ENCODE measurements around the gene MACIR. TPM values are rescaled to one million over a fixed set of nuclear protein-coding genes. Genes with fewer than 3 reads are reported as not detected.

MACIR gene
- polyA plus RNA-seq, 2 of the 4 experiments (the other 2 are of a cell fraction) = 20.1 to 38.8 TPM

- ChIA-PET CTCF (interaction anchor here (0.8 to 1.4 kb wide), 3 partner anchors 16 to 204 kb away, joined by 3 to 5 read pairs (median 4); no protein-coding TSS in a partner anchor), POLR2A (interaction anchor here (1.5 kb wide), 1 partner anchor 14 kb away, joined by 5 read pairs; the partner anchor contains the start of gene MACIR)
- FAIRE-seq = peak; percentile 13
- no peak for TF ChIP-seq POLR2AphosphoS2 (conservative IDR thresholded peaks at IDR 0.05; ENCODE audit: low read length)
- TF ChIP-seq CBX2 (IDR thresholded peaks at IDR 0.05; ENCODE audit: borderline replicate concordance, low read depth) = no peak
- TF ChIP-seq EHMT2 (IDR thresholded peaks at IDR 0.05; ENCODE audit: low read depth) = no peak
- TF ChIP-seq, protein P1, sequence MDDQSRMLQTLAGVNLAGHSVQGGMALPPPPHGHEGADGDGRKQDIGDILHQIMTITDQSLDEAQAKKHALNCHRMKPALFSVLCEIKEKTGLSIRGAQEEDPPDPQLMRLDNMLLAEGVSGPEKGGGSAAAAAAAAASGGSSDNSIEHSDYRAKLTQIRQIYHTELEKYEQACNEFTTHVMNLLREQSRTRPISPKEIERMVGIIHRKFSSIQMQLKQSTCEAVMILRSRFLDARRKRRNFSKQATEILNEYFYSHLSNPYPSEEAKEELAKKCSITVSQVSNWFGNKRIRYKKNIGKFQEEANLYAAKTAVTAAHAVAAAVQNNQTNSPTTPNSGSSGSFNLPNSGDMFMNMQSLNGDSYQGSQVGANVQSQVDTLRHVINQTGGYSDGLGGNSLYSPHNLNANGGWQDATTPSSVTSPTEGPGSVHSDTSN (IDR thresholded peaks at IDR 0.05) = no peak
- no peak for TF ChIP-seq BHLHE40 (IDR thresholded peaks at IDR 0.05; ENCODE audit: low read depth, low read length)
- TF ChIP-seq ZC3H11A (IDR thresholded peaks at IDR 0.05) = no peak
- TF ChIP-seq, protein P2, sequence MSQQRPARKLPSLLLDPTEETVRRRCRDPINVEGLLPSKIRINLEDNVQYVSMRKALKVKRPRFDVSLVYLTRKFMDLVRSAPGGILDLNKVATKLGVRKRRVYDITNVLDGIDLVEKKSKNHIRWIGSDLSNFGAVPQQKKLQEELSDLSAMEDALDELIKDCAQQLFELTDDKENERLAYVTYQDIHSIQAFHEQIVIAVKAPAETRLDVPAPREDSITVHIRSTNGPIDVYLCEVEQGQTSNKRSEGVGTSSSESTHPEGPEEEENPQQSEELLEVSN (IDR thresholded peaks at IDR 0.05; ENCODE audit: borderline replicate concordance, low read depth) = no peak
- no peak for TF ChIP-seq CHD2 (IDR thresholded peaks at IDR 0.05; ENCODE audit: low read length, partially characterized antibody)
- no peak for TF ChIP-seq ZSCAN20 (CRISPR knock-in tag; IDR thresholded peaks at IDR 0.05)
- no peak for TF ChIP-seq CEBPB (IDR thresholded peaks at IDR 0.05)
- TF ChIP-seq POLR2A (IDR thresholded peaks at IDR 0.05; ENCODE audit: low read length) = no peak
- TF ChIP-seq TP53 (CRISPR knock-in tag; IDR thresholded peaks at IDR 0.05) = no peak
- TF ChIP-seq, protein P3, sequence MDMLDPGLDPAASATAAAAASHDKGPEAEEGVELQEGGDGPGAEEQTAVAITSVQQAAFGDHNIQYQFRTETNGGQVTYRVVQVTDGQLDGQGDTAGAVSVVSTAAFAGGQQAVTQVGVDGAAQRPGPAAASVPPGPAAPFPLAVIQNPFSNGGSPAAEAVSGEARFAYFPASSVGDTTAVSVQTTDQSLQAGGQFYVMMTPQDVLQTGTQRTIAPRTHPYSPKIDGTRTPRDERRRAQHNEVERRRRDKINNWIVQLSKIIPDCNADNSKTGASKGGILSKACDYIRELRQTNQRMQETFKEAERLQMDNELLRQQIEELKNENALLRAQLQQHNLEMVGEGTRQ (IDR thresholded peaks at IDR 0.05) = no peak
- TF ChIP-seq GATA3 (IDR thresholded peaks at IDR 0.05; ENCODE audit: borderline replicate concordance) = no peak
- no peak for TF ChIP-seq EHF (CRISPR knock-in tag; IDR thresholded peaks at IDR 0.05)
- TF ChIP-seq FOSB (CRISPR knock-in tag; IDR thresholded peaks at IDR 0.05) = no peak
- H3K27ac ChIP-seq = peak overlapping the region; percentile 48 to 61
- H3K4me2 ChIP-seq = peak overlapping the region; percentile 68
- no peak for ATAC-seq
- no peaks in the 10 kb centered on the region for H3K9me3 ChIP-seq
- H3K4me3 ChIP-seq = no peak overlapping the region
- no peak for DNase-seq (ENCODE audit: low read depth in 1 of 2, low spot score in 1 of 2)
- H3K4me1 ChIP-seq = peaks cover 51% of the 10 kb centered on the region
- 82% methylated on average over 2 of the region's 2 CpGs for WGBS (ENCODE audit: missing lambda C conversion rate)
Measured at GRCh38 chr5:103272377-103272776, 13.8 kb downstream of the MACIR start.

- ATAC-seq = no peak
- ChIA-PET POLR2A (interaction anchor here (2.8 kb wide), 1 partner anchor 15 kb away, joined by 14 read pairs; the partner anchor contains the start of gene MACIR), CTCF (interaction anchor here (0.7 to 1.5 kb wide), 4 partner anchors 12 to 17 kb away, joined by 3 read pairs; partner anchors contain the start of gene MACIR)
- TF ChIP-seq MAZ (IDR thresholded peaks at IDR 0.05; ENCODE audit: borderline replicate concordance, low read depth, low read length) (no peak), NR3C1 (IDR thresholded peaks at IDR 0.05) (no peak), NPAS2 (CRISPR knock-in tag; IDR thresholded peaks at IDR 0.05; ENCODE audit: borderline replicate concordance) (no peak), NFE2L2 (conservative IDR thresholded peaks at IDR 0.05; ENCODE audit: low read length) (no peak), POLR2A (IDR thresholded peaks at IDR 0.05; ENCODE audit: low read length) (no peak), CTCF (IDR thresholded peaks at IDR 0.05) (no peak), ELK1 (IDR thresholded peaks at IDR 0.05; ENCODE audit: low read depth, low read length) (no peak), PHF8 (IDR thresholded peaks at IDR 0.05; ENCODE audit: borderline replicate concordance, low read depth) (no peak)
- TF ChIP-seq, protein P4, sequence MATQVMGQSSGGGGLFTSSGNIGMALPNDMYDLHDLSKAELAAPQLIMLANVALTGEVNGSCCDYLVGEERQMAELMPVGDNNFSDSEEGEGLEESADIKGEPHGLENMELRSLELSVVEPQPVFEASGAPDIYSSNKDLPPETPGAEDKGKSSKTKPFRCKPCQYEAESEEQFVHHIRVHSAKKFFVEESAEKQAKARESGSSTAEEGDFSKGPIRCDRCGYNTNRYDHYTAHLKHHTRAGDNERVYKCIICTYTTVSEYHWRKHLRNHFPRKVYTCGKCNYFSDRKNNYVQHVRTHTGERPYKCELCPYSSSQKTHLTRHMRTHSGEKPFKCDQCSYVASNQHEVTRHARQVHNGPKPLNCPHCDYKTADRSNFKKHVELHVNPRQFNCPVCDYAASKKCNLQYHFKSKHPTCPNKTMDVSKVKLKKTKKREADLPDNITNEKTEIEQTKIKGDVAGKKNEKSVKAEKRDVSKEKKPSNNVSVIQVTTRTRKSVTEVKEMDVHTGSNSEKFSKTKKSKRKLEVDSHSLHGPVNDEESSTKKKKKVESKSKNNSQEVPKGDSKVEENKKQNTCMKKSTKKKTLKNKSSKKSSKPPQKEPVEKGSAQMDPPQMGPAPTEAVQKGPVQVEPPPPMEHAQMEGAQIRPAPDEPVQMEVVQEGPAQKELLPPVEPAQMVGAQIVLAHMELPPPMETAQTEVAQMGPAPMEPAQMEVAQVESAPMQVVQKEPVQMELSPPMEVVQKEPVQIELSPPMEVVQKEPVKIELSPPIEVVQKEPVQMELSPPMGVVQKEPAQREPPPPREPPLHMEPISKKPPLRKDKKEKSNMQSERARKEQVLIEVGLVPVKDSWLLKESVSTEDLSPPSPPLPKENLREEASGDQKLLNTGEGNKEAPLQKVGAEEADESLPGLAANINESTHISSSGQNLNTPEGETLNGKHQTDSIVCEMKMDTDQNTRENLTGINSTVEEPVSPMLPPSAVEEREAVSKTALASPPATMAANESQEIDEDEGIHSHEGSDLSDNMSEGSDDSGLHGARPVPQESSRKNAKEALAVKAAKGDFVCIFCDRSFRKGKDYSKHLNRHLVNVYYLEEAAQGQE (IDR thresholded peaks at IDR 0.05) = no peak
- TF ChIP-seq, protein P3 (IDR thresholded peaks at IDR 0.05) = no peak
- 93% methylated on average over 3 of the region's 3 CpGs for WGBS (ENCODE audit: missing lambda C conversion rate)
- no peaks in the 10 kb centered on the region for H3K9me3 ChIP-seq
- H3K4me2 ChIP-seq = no peak overlapping the region
- no peak overlapping the region for H3K27ac ChIP-seq
- no peak for DNase-seq (ENCODE audit: low read depth in 1 of 2, low spot score in 1 of 2)
- no peak overlapping the region for H3K4me3 ChIP-seq
- H3K4me1 ChIP-seq = peaks cover 50% of the 10 kb centered on the region
- no peak for FAIRE-seq
Measured at GRCh38 chr5:103273952-103274351, 15.4 kb downstream of the MACIR start.
